ENCODE measurements around the gene MARCHF4. TPM values are rescaled to one million over a fixed set of nuclear protein-coding genes. Genes with fewer than 3 reads are reported as not detected.

MARCHF4 gene
- total RNA-seq, 1 experiment from 2014 or later = 1.9 TPM

GRCh38 chr2:216379977-216380376 is 7.7 kb upstream of the MARCHF4 start:
- POLR2A ChIA-PET (ENCODE audit: unreplicated experiment) = no interaction called here
- BruUV-seq (replicated peaks) = no TSS peak
- CTCF ChIA-PET = no interaction called here

GRCh38 chr2:216375286-216375685 is 3.0 kb upstream of the MARCHF4 start:
- H3F3A ChIP-seq (ENCODE audit: low read length, unreplicated experiment) = peaks cover 5% of the 10 kb centered on the region
- intact Hi-C loops (cut with micrococcal nuclease) = loop anchor here (10.0 kb wide), 1 partner anchor 130 kb away; no protein-coding TSS in a partner anchor
- H3K4me2 ChIP-seq (ENCODE audit: low read length) = no peak overlapping the region
- H3K9me3 ChIP-seq (ENCODE audit: low read length) = no peaks in the 10 kb centered on the region
- H4K20me1 ChIP-seq (ENCODE audit: low read length) = no peaks in the 10 kb centered on the region
- TF ChIP-seq EZH2phosphoT487 (IDR thresholded peaks at IDR 0.05; ENCODE audit: borderline replicate concordance, low read length) = no peak
- no peak for TF ChIP-seq CTCF (conservative IDR thresholded peaks at IDR 0.05; ENCODE audit: low read depth, low read length)
- TF ChIP-seq EZH2 (IDR thresholded peaks at IDR 0.05; ENCODE audit: low read length, unreplicated experiment) = no peak
- ChIA-PET POLR2A (ENCODE audit: unreplicated experiment) (no interaction called here), CTCF (no interaction called here)
- H3K4me1 ChIP-seq (ENCODE audit: insufficient read depth, low read length) = peaks cover 25% of the 10 kb centered on the region
- no peaks in the 10 kb centered on the region for H3K79me2 ChIP-seq (ENCODE audit: low read length)
- no peak for DNase-seq
- H3K27ac ChIP-seq (ENCODE audit: low read length) = no peak overlapping the region
- no peak overlapping the region for H3K9ac ChIP-seq (ENCODE audit: low read length)
- no peak overlapping the region for H2AFZ ChIP-seq (ENCODE audit: low read length)
- no peak overlapping the region for H3K4me3 ChIP-seq (ENCODE audit: low read length)
- no peaks in the 10 kb centered on the region for H3K27me3 ChIP-seq (ENCODE audit: low read length)
- no TSS peak for BruUV-seq (replicated peaks)
- no peaks in the 10 kb centered on the region for H3K36me3 ChIP-seq (ENCODE audit: low read depth, low read length)
- no peak for ATAC-seq
- H3K9me2 ChIP-seq (replicated peaks; ENCODE audit: low read length) = no peaks in the 10 kb centered on the region

More at GRCh38 chr2:216379977-216380376, 7.7 kb upstream of the MARCHF4 start:
- no peaks in the 10 kb centered on the region for H3K27me3 ChIP-seq (ENCODE audit: low read length)
- no peak overlapping the region for H2AFZ ChIP-seq (ENCODE audit: low read length)
- H3K27ac ChIP-seq (ENCODE audit: low read length) = no peak overlapping the region
- H3K36me3 ChIP-seq (ENCODE audit: low read depth, low read length) = no peaks in the 10 kb centered on the region
- H3F3A ChIP-seq (ENCODE audit: low read length, unreplicated experiment) = no peaks in the 10 kb centered on the region
- no peak for TF ChIP-seq EZH2phosphoT487 (IDR thresholded peaks at IDR 0.05; ENCODE audit: borderline replicate concordance, low read length)
- no peak for TF ChIP-seq CTCF (conservative IDR thresholded peaks at IDR 0.05; ENCODE audit: low read depth, low read length)
- TF ChIP-seq EZH2 (IDR thresholded peaks at IDR 0.05; ENCODE audit: low read length, unreplicated experiment) = no peak
- ATAC-seq (no peak), DNase-seq (no peak)
- no peak overlapping the region for H3K4me3 ChIP-seq (ENCODE audit: low read length)
- no peak overlapping the region for H3K9ac ChIP-seq (ENCODE audit: low read length)
- no peaks in the 10 kb centered on the region for H4K20me1 ChIP-seq (ENCODE audit: low read length)
- H3K4me1 ChIP-seq (ENCODE audit: insufficient read depth, low read length) = no peaks in the 10 kb centered on the region
- intact Hi-C loops (cut with micrococcal nuclease) = loop anchor here (10.0 kb wide), 1 partner anchor 135 kb away; no protein-coding TSS in a partner anchor
- no peaks in the 10 kb centered on the region for H3K79me2 ChIP-seq (ENCODE audit: low read length)
- H3K9me3 ChIP-seq (ENCODE audit: low read length) = no peaks in the 10 kb centered on the region
- H3K4me2 ChIP-seq (ENCODE audit: low read length) = no peak overlapping the region
- H3K9me2 ChIP-seq (replicated peaks; ENCODE audit: low read length) = no peaks in the 10 kb centered on the region

GRCh38 chr2:216373896-216374295 is 1.6 kb upstream of the MARCHF4 start:
- Histone ChIP-seq H3K9ac (ENCODE audit: low read length) (no peak overlapping the region), H3K27me3 (ENCODE audit: low read length) (no peaks in the 10 kb centered on the region), H2AFZ (ENCODE audit: low read length) (no peak overlapping the region), H3K9me2 (replicated peaks; ENCODE audit: low read length) (no peaks in the 10 kb centered on the region), H3K9me3 (ENCODE audit: low read length) (no peaks in the 10 kb centered on the region), H4K20me1 (ENCODE audit: low read length) (no peaks in the 10 kb centered on the region), H3K4me1 (ENCODE audit: insufficient read depth, low read length) (peaks cover 25% of the 10 kb centered on the region), H3K4me3 (ENCODE audit: low read length) (no peak overlapping the region), H3F3A (ENCODE audit: low read length, unreplicated experiment) (peaks cover 5% of the 10 kb centered on the region), H3K79me2 (ENCODE audit: low read length) (no peaks in the 10 kb centered on the region), H3K27ac (ENCODE audit: low read length) (no peak overlapping the region; the same call in 1 of the 2 replicates), H3K36me3 (ENCODE audit: low read depth, low read length) (no peaks in the 10 kb centered on the region), H3K4me2 (ENCODE audit: low read length) (0 out of 2 replicates have a peak overlapping the region, but pooled peaks have one; percentile 2)
- CTCF ChIA-PET = no interaction called here
- POLR2A ChIA-PET (ENCODE audit: unreplicated experiment) = interaction anchor here (0.7 kb wide), 1 partner anchor 320 kb away, joined by 3 read pairs; no protein-coding TSS in a partner anchor
- DNase-seq (no peak), ATAC-seq (no peak)
- TF ChIP-seq EZH2 (IDR thresholded peaks at IDR 0.05; ENCODE audit: low read length, unreplicated experiment) (no peak), EZH2phosphoT487 (IDR thresholded peaks at IDR 0.05; ENCODE audit: borderline replicate concordance, low read length) (no peak), CTCF (conservative IDR thresholded peaks at IDR 0.05; ENCODE audit: low read depth, low read length) (no peak)
- BruUV-seq (replicated peaks) = no TSS peak
- intact Hi-C loops (cut with micrococcal nuclease) = loop anchor here (5.0 to 10.0 kb wide), 2 partner anchors 57 to 129 kb away; no protein-coding TSS in a partner anchor

Data from PC-3 (cell line).